Fibroblast of lung (primary cell): ENCODE results near the gene KCNH1. TPM values are rescaled to one million over a fixed set of nuclear protein-coding genes. Genes with fewer than 3 reads are reported as not detected.
"Not testable (repeated sequence)": the region's sequence is repeated elsewhere in the genome, so short reads cannot be mapped to it uniquely, and the experiment has no call there.

Source experiments
- DNase-seq, 2 donors: peaks; one replicate each; pipeline versions ENCODE4 v3.0.0 to v3.0.0-alpha.2; 2010; ENCODE audit warnings: low read depth in 2 of 2
- H2AFZ ChIP-seq: 2 replicates; pipeline ENCODE4 v1.5.1; 2012; ENCODE audit warnings: low read length, control low read depth, inconsistent platforms
- H3K27ac ChIP-seq: 2 replicates; pipeline ENCODE4 v1.5.1; 2011; ENCODE audit warnings: low read length, control low read depth; ENCODE audit not compliant: insufficient read depth
- H3K27me3 ChIP-seq: 2 replicates; pipeline ENCODE4 v1.5.1; 2011; ENCODE audit warnings: mild to moderate bottlenecking, low read length; ENCODE audit not compliant: control insufficient read depth, insufficient read depth
- H3K36me3 ChIP-seq: 2 replicates; pipeline ENCODE4 v1.5.1; 2011; ENCODE audit warnings: low read length; ENCODE audit not compliant: control insufficient read depth, insufficient read depth
- H3K4me1 ChIP-seq: 2 replicates; pipeline ENCODE4 v1.5.1; 2011; ENCODE audit warnings: low read length; ENCODE audit not compliant: control insufficient read depth, insufficient read depth; ENCODE audit errors: extremely low read depth
- H3K4me2 ChIP-seq: 2 replicates; pipeline ENCODE4 v1.5.1; 2011; ENCODE audit warnings: low read length, control low read depth; ENCODE audit not compliant: insufficient read depth; ENCODE audit errors: extremely low read depth
- H3K4me3 ChIP-seq, 4 experiments: fragments of 200-600 bp in 1 of 4; sonication (generic) in 1 of 4; replicated peaks in 1 of 4; 2 replicates each; pipeline ENCODE4 v1.5.1; 2011 to 2016; ENCODE audit warnings: low read length in 4 of 4, low read depth in 3 of 4, mild to moderate bottlenecking in 3 of 4, control low read depth in 2 of 4, inconsistent platforms in 1 of 4, mixed read lengths in 1 of 4; ENCODE audit not compliant: insufficient read depth in 1 of 4; ENCODE audit errors: control extremely low read depth in 1 of 4
- H3K79me2 ChIP-seq: 2 replicates; pipeline ENCODE4 v1.5.1; 2012; ENCODE audit warnings: mild to moderate bottlenecking, low read length, inconsistent platforms; ENCODE audit not compliant: control insufficient read depth, insufficient read depth
- H3K9ac ChIP-seq: 2 replicates; pipeline ENCODE4 v1.5.1; 2011; ENCODE audit warnings: mild to moderate bottlenecking, low read length, control low read depth; ENCODE audit not compliant: insufficient read depth
- H3K9me3 ChIP-seq: 2 replicates; pipeline ENCODE4 v1.5.1; 2012; ENCODE audit warnings: low read depth, low read length; ENCODE audit not compliant: control insufficient read depth, insufficient read depth
- H4K20me1 ChIP-seq: 2 replicates; pipeline ENCODE4 v1.5.1; 2011; ENCODE audit warnings: low read length; ENCODE audit not compliant: control insufficient read depth, insufficient read depth; ENCODE audit errors: extremely low read depth
- EZH2 ChIP-seq: IDR thresholded peaks from 2 replicates; pipeline ENCODE4 v1.5.1; 2012; ENCODE audit warnings: low read length, control low read depth, mild to moderate bottlenecking; ENCODE audit errors: missing control alignments
- polyA plus RNA-seq, 2 donors: library from polyadenylated mRNA; depleted of rRNA in 1 of 2; stranded (reverse) in 1 of 2; unstranded in 1 of 2; fragments of >200 nt; gene quantifications; 2 replicates each; pipeline ENCODE4 v1.2.1, GENCODE V29; 2011 to 2012; ENCODE audit warnings: missing spikeins in 1 of 2
- total RNA-seq: library from RNA; depleted of rRNA; stranded (reverse); fragments of >200 nt; gene quantifications from 2 replicates; pipeline ENCODE4 v1.2.1, GENCODE V29; 2014
- TF ChIP-seq, protein P1 (sequence below), 2 donors: IDR thresholded peaks in 1 of 2; conservative IDR thresholded peaks in 1 of 2; 1 replicate in 1 of 2; 2 replicates in 1 of 2; pipeline ENCODE4 v1.5.1; 2011 to 2012; ENCODE audit warnings: low read length in 2 of 2, control low read depth in 1 of 2, inconsistent platforms in 1 of 2, low read depth in 1 of 2, mild to moderate bottlenecking in 1 of 2

The KCNH1 gene
- total and polyA plus RNA-seq, 2 donors (not counting 1 experiment from before 2014, with no cell fraction given): 0.17 to 1.5 TPM

- not testable (repeated sequence) for H3K4me1 ChIP-seq, H3K36me3 ChIP-seq, H3K4me2 ChIP-seq, H3K9me3 ChIP-seq, H3K27ac ChIP-seq, H2AFZ ChIP-seq, H3K27me3 ChIP-seq, H3K9ac ChIP-seq, H3K4me3 ChIP-seq, DNase-seq, H4K20me1 ChIP-seq, H3K79me2 ChIP-seq
- TF ChIP-seq, protein P1, sequence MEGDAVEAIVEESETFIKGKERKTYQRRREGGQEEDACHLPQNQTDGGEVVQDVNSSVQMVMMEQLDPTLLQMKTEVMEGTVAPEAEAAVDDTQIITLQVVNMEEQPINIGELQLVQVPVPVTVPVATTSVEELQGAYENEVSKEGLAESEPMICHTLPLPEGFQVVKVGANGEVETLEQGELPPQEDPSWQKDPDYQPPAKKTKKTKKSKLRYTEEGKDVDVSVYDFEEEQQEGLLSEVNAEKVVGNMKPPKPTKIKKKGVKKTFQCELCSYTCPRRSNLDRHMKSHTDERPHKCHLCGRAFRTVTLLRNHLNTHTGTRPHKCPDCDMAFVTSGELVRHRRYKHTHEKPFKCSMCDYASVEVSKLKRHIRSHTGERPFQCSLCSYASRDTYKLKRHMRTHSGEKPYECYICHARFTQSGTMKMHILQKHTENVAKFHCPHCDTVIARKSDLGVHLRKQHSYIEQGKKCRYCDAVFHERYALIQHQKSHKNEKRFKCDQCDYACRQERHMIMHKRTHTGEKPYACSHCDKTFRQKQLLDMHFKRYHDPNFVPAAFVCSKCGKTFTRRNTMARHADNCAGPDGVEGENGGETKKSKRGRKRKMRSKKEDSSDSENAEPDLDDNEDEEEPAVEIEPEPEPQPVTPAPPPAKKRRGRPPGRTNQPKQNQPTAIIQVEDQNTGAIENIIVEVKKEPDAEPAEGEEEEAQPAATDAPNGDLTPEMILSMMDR (conservative IDR thresholded peaks at IDR 0.05 in 1 of 2, IDR thresholded peaks at IDR 0.05 in 1 of 2; ENCODE audit: low read depth in 1 of 2, low read length in 2 of 2): peak; percentile 20 to 23
Observed at GRCh38 chr1:210949940-210950546, 183.9 kb downstream of the KCNH1 start.

DNA sequence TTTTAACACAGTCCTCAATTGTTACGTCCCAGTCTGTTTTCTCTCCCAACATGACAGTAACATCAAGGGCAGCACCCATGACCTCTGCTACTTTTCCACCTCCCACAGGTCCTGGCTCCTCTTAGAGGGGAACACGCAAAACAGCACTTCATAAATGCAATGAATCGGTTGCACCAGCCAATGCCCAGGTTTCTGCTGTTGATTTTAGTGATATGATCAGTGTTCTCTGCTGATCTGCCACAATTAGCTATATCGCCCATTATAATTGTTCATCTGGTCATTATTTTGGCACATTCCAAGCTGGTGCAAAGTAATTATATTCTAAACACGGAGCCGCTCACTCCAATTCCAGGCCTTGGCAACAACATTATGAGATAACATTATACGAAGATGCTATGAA, 184.5 kb downstream of the KCNH1 start:
- DNase-seq: no peak
- Histone ChIP-seq H3K9ac (no peak overlapping the region), H3K36me3 (no peaks in the 10 kb centered on the region), H3K27ac (no peak overlapping the region), H3K4me1 (no peaks in the 10 kb centered on the region), H2AFZ (no peak overlapping the region), H3K9me3 (no peaks in the 10 kb centered on the region), H4K20me1 (no peaks in the 10 kb centered on the region), H3K4me2 (no peak overlapping the region), H3K27me3 (no peaks in the 10 kb centered on the region), H3K4me3 (no peak overlapping the region), H3K79me2 (no peaks in the 10 kb centered on the region)
- TF ChIP-seq, protein P1 (conservative IDR thresholded peaks at IDR 0.05 in 1 of 2, IDR thresholded peaks at IDR 0.05 in 1 of 2; ENCODE audit: low read depth in 1 of 2, low read length in 2 of 2): no peak

- H3K9me3 ChIP-seq: no peaks in the 10 kb centered on the region
- H3K4me3 ChIP-seq: no peak overlapping the region
- H3K9ac ChIP-seq: no peak overlapping the region
- no peaks in the 10 kb centered on the region for H4K20me1 ChIP-seq
- TF ChIP-seq EZH2: no peak
- TF ChIP-seq, protein P1 (conservative IDR thresholded peaks at IDR 0.05 in 1 of 2, IDR thresholded peaks at IDR 0.05 in 1 of 2; ENCODE audit: low read depth in 1 of 2, low read length in 2 of 2): no peak
- no peak overlapping the region for H3K27ac ChIP-seq
- H3K4me2 ChIP-seq: no peak overlapping the region
- no peak overlapping the region for H2AFZ ChIP-seq
- no peaks in the 10 kb centered on the region for H3K27me3 ChIP-seq
- no peak for DNase-seq
- H3K79me2 ChIP-seq: no peaks in the 10 kb centered on the region
- no peaks in the 10 kb centered on the region for H3K36me3 ChIP-seq
- H3K4me1 ChIP-seq: no peaks in the 10 kb centered on the region
Observed at GRCh38 chr1:210949039-210949438, 184.9 kb downstream of the KCNH1 start.
